Breast epithelium (tissue), 4 donors: ENCODE results near the gene SLC4A11. TPM values are rescaled to one million over a fixed set of nuclear protein-coding genes. Genes with fewer than 3 reads are reported as not detected.
"Not testable (repeated sequence)": the region's sequence is repeated elsewhere in the genome, so short reads cannot be mapped to it uniquely, and the experiment has no call there.

Experiments
- DNase-seq, 2 donors: peaks; one replicate each; pipeline ENCODE4 v3.0.0-alpha.2; 2019; ENCODE audit warnings: low spot score in 2 of 2
- H3K27ac ChIP-seq, 2 donors: fragments of 200-600 bp; sonication (generic) in 1 of 2; one replicate each; pipeline ENCODE4 v1.5.1; 2016 to 2019; ENCODE audit warnings: mild to moderate bottlenecking in 1 of 2
- H3K27me3 ChIP-seq, 2 donors: fragments of 200-600 bp; sonication (generic) in 1 of 2; one replicate each; pipeline versions ENCODE4 v1.5.1 to v1.6.0; 2017 to 2019; ENCODE audit warnings: control low read depth in 1 of 2, mild to moderate bottlenecking in 1 of 2
- H3K36me3 ChIP-seq: fragments of 200-600 bp; one replicate; pipeline ENCODE4 v1.5.1; 2019
- H3K4me1 ChIP-seq, 2 donors: fragments of 200-600 bp; sonication (generic); one replicate each; pipeline ENCODE4 v1.5.1; 2016 to 2019; ENCODE audit warnings: control low read depth in 1 of 2
- H3K4me3 ChIP-seq, 3 donors: fragments of 200-600 bp; sonication (generic); 1 replicate in 2 of 3; 2 replicates in 1 of 3; pipeline ENCODE4 v1.5.1; 2016 to 2019; ENCODE audit warnings: mild to moderate bottlenecking in 3 of 3, moderate library complexity in 2 of 3
- H3K9me3 ChIP-seq, 2 donors: fragments of 200-600 bp; sonication (generic) in 1 of 2; one replicate each; pipeline ENCODE4 v1.5.1; 2016 to 2019; ENCODE audit warnings: control low read depth in 1 of 2
- CTCF ChIP-seq, 3 donors: fragments of 450-650 bp; IDR thresholded peaks; one replicate each; pipeline ENCODE4 v1.5.1; 2016 to 2017; ENCODE audit warnings: antibody characterized with exemption in 3 of 3, mild to moderate bottlenecking in 3 of 3, moderate library complexity in 3 of 3
- POLR2A ChIP-seq: fragments of 450-650 bp; IDR thresholded peaks from one replicate; pipeline ENCODE4 v1.6.1; 2016; ENCODE audit warnings: antibody characterized with exemption, mild to moderate bottlenecking, moderate library complexity
- POLR2AphosphoS5 ChIP-seq, 3 donors: sonication (generic); formaldehyde crosslinking; IDR thresholded peaks; one replicate each; pipeline ENCODE4 v1.6.1; 2017; ENCODE audit warnings: antibody characterized with exemption in 3 of 3
- intact Hi-C: fragments of 100-400 bp; cut with DNase I; formaldehyde crosslinking; loops from one replicate; pipeline ENCODE4 v1.15.1; 2023; ENCODE audit warnings: low total_unique reads
- total RNA-seq, 3 donors: library from RNA; depleted of rRNA; stranded (reverse); fragments of >200 nt; gene quantifications; one replicate each; pipeline ENCODE4 v1.1.0, GENCODE V29; 2016

SLC4A11 gene
- total RNA-seq, 3 donors from 2014 or later, result 0.48 to 4.9 (median 3.1) TPM

- intact Hi-C loops, result loop anchor here (5.0 to 10.0 kb wide), 2 partner anchors 132 to 995 kb away; no protein-coding TSS in a partner anchor
- no peak for TF ChIP-seq CTCF (IDR thresholded peaks at IDR 0.05)
- no peak for TF ChIP-seq POLR2A
- TF ChIP-seq POLR2AphosphoS5 (IDR thresholded peaks at IDR 0.05), result no peak
- Histone ChIP-seq H3K4me3 (no peak overlapping the region), H3K36me3 (no peaks in the 10 kb centered on the region), H3K27ac (no peak overlapping the region), H3K27me3 (no peaks in the 10 kb centered on the region), H3K4me1 (no peaks in the 10 kb centered on the region), H3K9me3 (no peaks in the 10 kb centered on the region)
- DNase-seq, result no peak
Observed at GRCh38 chr20:3189561-3190131, 49.3 kb downstream of the SLC4A11 start.

GRCh38 chr20:3188823-3189413, 50.1 kb downstream of the SLC4A11 start:
- H3K27me3 ChIP-seq, result no peaks in the 10 kb centered on the region
- H3K36me3 ChIP-seq, result no peaks in the 10 kb centered on the region
- no peak for TF ChIP-seq POLR2A
- H3K9me3 ChIP-seq, result no peaks in the 10 kb centered on the region
- DNase-seq, result no peak
- intact Hi-C loops, result loop anchor here (10.0 kb wide), 1 partner anchor 994 kb away; no protein-coding TSS in a partner anchor
- no peak overlapping the region for H3K4me3 ChIP-seq
- H3K4me1 ChIP-seq, result no peaks in the 10 kb centered on the region
- H3K27ac ChIP-seq, result no peak overlapping the region

GRCh38 chr20:3187861-3188260, 51.1 kb downstream of the SLC4A11 start:
- not testable (repeated sequence) for H3K4me1 ChIP-seq, DNase-seq, H3K4me3 ChIP-seq

GRCh38 chr20:3183896-3184612, 54.9 kb downstream of the SLC4A11 start:
- no peak for DNase-seq
- no peak overlapping the region for H3K27ac ChIP-seq
- no peaks in the 10 kb centered on the region for H3K27me3 ChIP-seq
- H3K36me3 ChIP-seq, result no peaks in the 10 kb centered on the region
- H3K9me3 ChIP-seq, result no peaks in the 10 kb centered on the region
- intact Hi-C loops, result loop anchor here (10.0 kb wide), 1 partner anchor 989 kb away; no protein-coding TSS in a partner anchor
- TF ChIP-seq POLR2AphosphoS5 (IDR thresholded peaks at IDR 0.05), result no peak
- TF ChIP-seq POLR2A, result no peak
- H3K4me3 ChIP-seq, result no peak overlapping the region
- H3K4me1 ChIP-seq, result no peaks in the 10 kb centered on the region

More at GRCh38 chr20:3187861-3188260, 51.1 kb downstream of the SLC4A11 start:
- intact Hi-C loops, result loop anchor here (10.0 kb wide), 1 partner anchor 993 kb away; no protein-coding TSS in a partner anchor
- H3K27ac ChIP-seq, H3K36me3 ChIP-seq, H3K27me3 ChIP-seq, H3K9me3 ChIP-seq: not testable (repeated sequence)

GRCh38 chr20:3182429-3182828, 56.6 kb downstream of the SLC4A11 start:
- DNase-seq, H3K4me3 ChIP-seq, H3K4me1 ChIP-seq, H3K9me3 ChIP-seq, H3K27ac ChIP-seq, H3K27me3 ChIP-seq, H3K36me3 ChIP-seq: not testable (repeated sequence)
- intact Hi-C loops, result loop anchor here (10.0 kb wide), 1 partner anchor 988 kb away; no protein-coding TSS in a partner anchor

- H3K27me3 ChIP-seq, result no peaks in the 10 kb centered on the region
- no peak overlapping the region for H3K27ac ChIP-seq
- no peak overlapping the region for H3K4me3 ChIP-seq
- H3K9me3 ChIP-seq, result no peaks in the 10 kb centered on the region
- TF ChIP-seq POLR2A (no peak), POLR2AphosphoS5 (IDR thresholded peaks at IDR 0.05) (no peak), CTCF (IDR thresholded peaks at IDR 0.05) (no peak)
- no peak for DNase-seq
- no peaks in the 10 kb centered on the region for H3K36me3 ChIP-seq
- no peaks in the 10 kb centered on the region for H3K4me1 ChIP-seq
- intact Hi-C loops, result loop anchor here (10.0 kb wide), 1 partner anchor 986 kb away; no protein-coding TSS in a partner anchor
Observed at GRCh38 chr20:3181270-3181669, 57.7 kb downstream of the SLC4A11 start.

- intact Hi-C loops, result loop anchor here (10.0 kb wide), 1 partner anchor 986 kb away; no protein-coding TSS in a partner anchor
- no peaks in the 10 kb centered on the region for H3K9me3 ChIP-seq
- DNase-seq, result no peak
- H3K27ac ChIP-seq, result no peak overlapping the region
- H3K4me3 ChIP-seq, result no peak overlapping the region
- H3K4me1 ChIP-seq, result no peaks in the 10 kb centered on the region
- no peaks in the 10 kb centered on the region for H3K27me3 ChIP-seq
- no peaks in the 10 kb centered on the region for H3K36me3 ChIP-seq
- no peak for TF ChIP-seq POLR2A
- no peak for TF ChIP-seq CTCF (IDR thresholded peaks at IDR 0.05)
- TF ChIP-seq POLR2AphosphoS5 (IDR thresholded peaks at IDR 0.05), result no peak
Observed at GRCh38 chr20:3180319-3180718, 58.7 kb downstream of the SLC4A11 start.
